HepG2 (cell line): ENCODE results near the gene ATAD1. TPM values are rescaled to one million over a fixed set of nuclear protein-coding genes. Genes with fewer than 3 reads are reported as not detected.

Experiments
- BCLAF1 ChIP-seq: fragments of 450-650 bp; IDR thresholded peaks from 2 replicates; pipeline ENCODE4 v1.6.1; 2017; ENCODE audit warnings: mild to moderate bottlenecking
- DR1 ChIP-seq: sonication (generic); formaldehyde crosslinking; IDR thresholded peaks from 2 replicates; pipeline ENCODE4 v1.8.0; 2021; ENCODE audit warnings: mild to moderate bottlenecking, missing genetic modification reagents, inconsistent platforms
- HNRNPL ChIP-seq: fragments of 200-400 bp; formaldehyde crosslinking; IDR thresholded peaks from 2 replicates; pipeline ENCODE4 v1.6.1; 2017; ENCODE audit warnings: mild to moderate bottlenecking, low read depth, low read length
- HOXA9 ChIP-seq: sonication (generic); formaldehyde crosslinking; IDR thresholded peaks from 2 replicates; pipeline ENCODE4 v1.8.1; 2022; ENCODE audit warnings: missing genetic modification reagents, mild to moderate bottlenecking, moderate library complexity, borderline replicate concordance
- JARID2 ChIP-seq: sonication (generic); formaldehyde crosslinking; IDR thresholded peaks from 2 replicates; pipeline ENCODE4 v1.8.1; 2023; ENCODE audit warnings: missing genetic modification reagents, inconsistent platforms; ENCODE audit not compliant: insufficient replicate concordance
- NCOR1 ChIP-seq: fragments of 200-600 bp; sonication (generic); IDR thresholded peaks from 2 replicates; pipeline ENCODE4 v1.7.0; 2017; ENCODE audit warnings: antibody characterized with exemption, low read length, borderline replicate concordance
- SKI ChIP-seq: fragments of 450-650 bp; IDR thresholded peaks from one replicate; pipeline ENCODE4 v1.6.1; 2018; ENCODE audit warnings: mild to moderate bottlenecking; ENCODE audit not compliant: partially characterized antibody
- SNAPC2 ChIP-seq: sonication (generic); formaldehyde crosslinking; IDR thresholded peaks from 2 replicates; pipeline ENCODE4 v1.8.1; 2022; ENCODE audit warnings: mild to moderate bottlenecking, missing genetic modification reagents
- SNAPC5 ChIP-seq: sonication (generic); formaldehyde crosslinking; IDR thresholded peaks from 2 replicates; pipeline ENCODE4 v1.8.1; 2023; ENCODE audit warnings: mild to moderate bottlenecking, missing genetic modification reagents, borderline replicate concordance
- SP140L ChIP-seq: sonication (generic); formaldehyde crosslinking; IDR thresholded peaks from 2 replicates; pipeline ENCODE4 v1.4.0; 2020; ENCODE audit warnings: missing genetic modification reagents, borderline replicate concordance
- TCF7 ChIP-seq: sonication (generic); IDR thresholded peaks from 2 replicates; pipeline ENCODE4 v1.6.1; 2016; ENCODE audit warnings: antibody characterized with exemption, low read depth
- ZFAT ChIP-seq: sonication (generic); formaldehyde crosslinking; conservative IDR thresholded peaks from 2 replicates; pipeline ENCODE4 v1.8.1; 2023; ENCODE audit warnings: missing genetic modification reagents, inconsistent platforms
- ZFP37 ChIP-seq: sonication (generic); formaldehyde crosslinking; IDR thresholded peaks from 2 replicates; pipeline ENCODE4 v1.4.0; 2020; ENCODE audit warnings: missing genetic modification reagents, borderline replicate concordance
- ZFP82 ChIP-seq: sonication (generic); formaldehyde crosslinking; IDR thresholded peaks from 2 replicates; pipeline ENCODE4 v1.5.1; 2020; ENCODE audit warnings: mild to moderate bottlenecking, missing genetic modification reagents, borderline replicate concordance
- ZNF121 ChIP-seq: sonication (generic); formaldehyde crosslinking; IDR thresholded peaks from 2 replicates; pipeline ENCODE4 v1.5.0; 2020; ENCODE audit warnings: mild to moderate bottlenecking, missing genetic modification reagents
- ZNF224 ChIP-seq: sonication (generic); formaldehyde crosslinking; IDR thresholded peaks from 2 replicates; pipeline ENCODE4 v1.5.0; 2020; ENCODE audit warnings: mild to moderate bottlenecking, missing genetic modification reagents
- ZNF501 ChIP-seq: sonication (generic); formaldehyde crosslinking; IDR thresholded peaks from 2 replicates; pipeline ENCODE4 v1.5.1; 2020; ENCODE audit warnings: mild to moderate bottlenecking, moderate library complexity, missing genetic modification reagents
- ZNF512 ChIP-seq: sonication (generic); formaldehyde crosslinking; IDR thresholded peaks from 2 replicates; pipeline ENCODE4 v1.4.0; 2020; ENCODE audit warnings: mild to moderate bottlenecking, missing genetic modification reagents
- ZNF605 ChIP-seq: sonication (generic); formaldehyde crosslinking; IDR thresholded peaks from 2 replicates; pipeline ENCODE4 v1.8.0; 2022; ENCODE audit warnings: mild to moderate bottlenecking, missing genetic modification reagents
- ZNF629 ChIP-seq: sonication (generic); formaldehyde crosslinking; conservative IDR thresholded peaks from 2 replicates; pipeline ENCODE4 v1.5.0; 2020; ENCODE audit warnings: missing genetic modification reagents
- ZSCAN5A ChIP-seq: sonication (generic); formaldehyde crosslinking; IDR thresholded peaks from 2 replicates; pipeline ENCODE4 v1.8.0; 2022; ENCODE audit warnings: mild to moderate bottlenecking, missing genetic modification reagents, borderline replicate concordance
- polyA plus RNA-seq, 8 experiments: library from polyadenylated mRNA; depleted of rRNA in 3 of 8; stranded (reverse) in 7 of 8; unstranded in 1 of 8; fragments of >200 nt; fragmentation: Illumina TruSeq in 4 of 8; extraction: Trizol in 4 of 8; gene quantifications; 2 replicates each; pipeline versions ENCODE4 v1.2.1 to v1.2.3, GENCODE V29; 2011 to 2016; ENCODE audit warnings: low read depth in 4 of 8, missing spikeins in 1 of 8, mixed read lengths in 1 of 8; ENCODE audit not compliant: insufficient read depth in 1 of 8
- total RNA-seq, 5 experiments: library from RNA; depleted of rRNA; stranded (reverse); fragments of >200 nt; fragmentation: Illumina TruSeq; extraction: Trizol; gene quantifications; 2 replicates each; pipeline ENCODE4 v1.2.3, GENCODE V29; 2016; ENCODE audit warnings: low read depth in 1 of 5

ATAD1 gene
- total and polyA plus RNA-seq, 2 of the 13 experiments (the other 11 are each of a cell fraction or from before 2014, with no cell fraction given), result 14.9 to 28.2 TPM

GRCh38 chr10:87863053-87863943, 45.3 kb upstream of the ATAD1 start, which contains the start of the genes KLLN and PTEN (continued):
- no peak for TF ChIP-seq BCLAF1
- TF ChIP-seq SNAPC5, result no peak
- 0 out of 2 replicates have a peak, but pooled peaks have one; percentile 37 for TF ChIP-seq ZFAT (CRISPR knock-in tag)
- no peak for TF ChIP-seq NCOR1
- no peak for TF ChIP-seq ZNF629 (CRISPR knock-in tag)
- TF ChIP-seq SNAPC2 (CRISPR knock-in tag), result no peak
- no peak for TF ChIP-seq ZNF512 (CRISPR knock-in tag)
- TF ChIP-seq ZNF224 (CRISPR knock-in tag), result no peak
- TF ChIP-seq SKI, result peak; percentile 69
- peak; percentile 80 for TF ChIP-seq HOXA9 (CRISPR knock-in tag)
- no peak; the same call in 1 of the 2 replicates for TF ChIP-seq ZFP82 (CRISPR knock-in tag)
- TF ChIP-seq ZNF501 (CRISPR knock-in tag), result no peak
- 0 out of 2 replicates have a peak, but pooled peaks have one; percentile 8 for TF ChIP-seq HNRNPL
- peak; percentile 52; the same call in 1 of the 2 replicates for TF ChIP-seq DR1
- no peak for TF ChIP-seq ZFP37 (CRISPR knock-in tag)
- no peak for TF ChIP-seq TCF7
- TF ChIP-seq ZSCAN5A (CRISPR knock-in tag), result 0 out of 2 replicates have a peak, but pooled peaks have one; percentile 52
- no peak for TF ChIP-seq SP140L (CRISPR knock-in tag)
- no peak for TF ChIP-seq JARID2
- TF ChIP-seq ZNF121 (CRISPR knock-in tag), result peak; percentile 67; the same call in 1 of the 2 replicates
- TF ChIP-seq ZNF605, result peak; percentile 89
